LoVo (cell line): ENCODE data around the gene SIK2.

Source experiments
- DNase-seq: peaks from one replicate; pipeline ENCODE4 v3.0.0-alpha.2; 2016; ENCODE audit warnings: low spot score

The SIK2 gene

DNA sequence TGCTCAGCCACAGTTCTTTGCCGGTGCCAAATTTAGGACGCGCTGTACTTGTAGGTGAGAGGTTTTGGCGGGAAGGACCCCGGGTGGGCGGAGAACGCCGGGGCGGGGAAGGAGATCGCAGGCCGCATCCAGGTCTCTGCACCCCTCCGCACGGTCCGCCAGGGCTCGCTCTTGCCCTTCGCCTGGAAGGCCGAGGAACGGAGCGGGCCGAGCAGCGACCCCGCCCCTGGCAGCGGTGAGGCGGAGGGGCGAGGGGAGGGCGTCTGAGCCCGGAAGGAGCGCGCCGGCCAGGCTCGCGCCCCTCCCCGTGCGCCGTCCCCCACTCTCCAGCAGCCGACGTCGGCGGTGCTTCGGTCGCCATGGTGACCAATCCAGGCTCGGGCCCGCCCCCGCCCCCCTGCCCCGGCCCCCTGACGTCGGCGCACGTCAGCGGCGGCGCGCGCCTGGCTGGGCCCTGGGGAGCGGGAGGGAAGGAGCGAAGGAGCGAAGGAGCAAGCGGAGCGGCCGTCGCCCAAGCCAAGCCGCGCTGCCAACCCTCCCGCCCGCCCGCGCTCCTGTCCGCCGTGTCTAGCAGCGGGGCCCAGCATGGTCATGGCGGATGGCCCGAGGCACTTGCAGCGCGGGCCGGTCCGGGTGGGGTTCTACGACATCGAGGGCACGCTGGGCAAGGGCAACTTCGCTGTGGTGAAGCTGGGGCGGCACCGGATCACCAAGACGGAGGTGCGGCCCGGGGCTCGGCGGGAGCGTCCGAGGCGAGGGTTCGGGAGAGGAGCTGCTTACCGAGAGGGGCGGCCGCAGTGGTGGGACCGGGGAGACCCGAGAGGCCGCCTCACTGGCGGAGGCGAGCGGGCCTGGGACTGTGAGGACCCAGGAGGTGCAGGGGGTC lies at the start of gene SIK2:
Gene SIK2, plus strand, starts transcription at position 471 of the 886 bp plus-strand sequence. Its CDS starts 115 bp downstream, at position 586.
- peak; percentile 93 for DNase-seq

DNA sequence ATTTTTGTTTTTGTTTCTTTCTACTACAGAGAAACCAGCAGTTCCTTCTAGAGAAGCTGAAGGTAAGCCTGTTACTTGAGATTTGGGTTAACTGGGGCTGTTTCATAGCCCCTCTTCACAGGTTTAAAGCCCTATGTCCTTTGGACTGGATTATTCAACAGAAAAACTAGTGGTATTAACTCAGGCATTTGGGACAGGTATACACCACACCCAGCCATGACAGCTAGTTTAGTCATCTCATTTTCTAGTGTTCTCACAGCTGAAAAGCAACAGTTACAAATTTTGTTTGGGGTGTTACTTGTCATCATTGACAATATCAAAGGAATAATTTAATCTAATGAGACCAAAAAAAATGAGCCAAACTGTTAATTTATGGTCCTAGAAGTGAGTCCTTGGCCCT lies 47.7 kb upstream of the SIK2 start:
- DNase-seq = peak; percentile 39

DNA sequence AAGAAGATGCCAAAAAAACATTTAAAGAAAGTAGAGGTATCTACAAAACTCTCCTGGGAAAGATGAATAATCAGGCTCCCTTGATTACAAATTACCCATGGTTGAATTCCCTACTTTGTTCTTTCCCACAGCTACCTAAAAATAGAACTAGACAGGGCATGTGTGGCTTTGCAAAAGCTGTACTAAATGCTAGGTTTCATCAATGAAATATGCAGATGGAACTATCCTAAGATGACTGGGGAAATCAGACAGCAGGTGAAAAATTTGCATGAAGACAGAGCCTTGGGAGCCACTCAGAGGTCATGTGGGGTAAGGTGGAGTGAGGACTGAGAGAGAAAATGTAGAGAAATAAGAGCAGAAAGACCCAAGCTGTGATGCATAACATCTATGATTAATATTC lies 47.0 kb upstream of the SIK2 start:
- DNase-seq = no peak

- no peak for DNase-seq
Observed at GRCh38 chr11:111557425-111558111, 44.7 kb upstream of the SIK2 start.

DNA sequence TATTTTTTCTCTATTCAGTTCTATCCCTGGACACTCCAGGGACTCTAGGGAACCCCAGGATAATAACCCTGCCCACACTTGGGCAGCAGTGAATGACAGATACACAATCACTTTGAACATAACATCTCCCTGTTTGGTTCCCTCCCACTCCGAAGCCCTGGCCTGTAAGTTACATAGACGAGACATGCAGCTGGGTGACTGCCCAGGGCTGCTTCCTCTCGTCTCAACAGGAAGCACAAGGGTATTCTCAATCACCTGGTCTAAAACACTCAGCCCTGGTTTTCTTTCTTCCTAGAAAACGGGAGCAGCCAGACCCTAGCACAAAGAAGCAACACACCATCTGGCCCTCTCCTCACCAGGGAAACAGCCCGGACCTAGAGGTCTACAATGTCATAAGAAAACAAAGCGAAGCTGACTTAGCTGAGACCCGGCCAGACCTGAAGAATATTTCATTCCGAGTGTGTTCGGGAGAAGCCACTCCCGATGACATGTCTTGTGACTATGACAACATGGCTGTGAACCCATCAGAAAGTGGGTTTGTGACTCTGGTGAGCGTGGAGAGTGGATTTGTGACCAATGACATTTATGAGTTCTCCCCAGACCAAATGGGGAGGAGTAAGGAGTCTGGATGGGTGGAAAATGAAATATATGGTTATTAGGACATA lies 42.3 kb upstream of the SIK2 start:
- no peak for DNase-seq

GRCh38 chr11:111560800-111561199 lies 41.4 kb upstream of the SIK2 start:
- no peak for DNase-seq

- no peak for DNase-seq
Observed at GRCh38 chr11:111561306-111561705, 40.9 kb upstream of the SIK2 start.

- peak; percentile 14 for DNase-seq
Observed at GRCh38 chr11:111561791-111562325, 40.4 kb upstream of the SIK2 start.

- DNase-seq = no peak
Observed at GRCh38 chr11:111562692-111563389, 39.4 kb upstream of the SIK2 start.

- peak; percentile 68 for DNase-seq
Observed at GRCh38 chr11:111565114-111565720, 37.0 kb upstream of the SIK2 start.

- DNase-seq = no peak
Observed at GRCh38 chr11:111566324-111566723, 35.9 kb upstream of the SIK2 start.

GRCh38 chr11:111569476-111569875 lies 32.8 kb upstream of the SIK2 start:
- DNase-seq = no peak

DNA sequence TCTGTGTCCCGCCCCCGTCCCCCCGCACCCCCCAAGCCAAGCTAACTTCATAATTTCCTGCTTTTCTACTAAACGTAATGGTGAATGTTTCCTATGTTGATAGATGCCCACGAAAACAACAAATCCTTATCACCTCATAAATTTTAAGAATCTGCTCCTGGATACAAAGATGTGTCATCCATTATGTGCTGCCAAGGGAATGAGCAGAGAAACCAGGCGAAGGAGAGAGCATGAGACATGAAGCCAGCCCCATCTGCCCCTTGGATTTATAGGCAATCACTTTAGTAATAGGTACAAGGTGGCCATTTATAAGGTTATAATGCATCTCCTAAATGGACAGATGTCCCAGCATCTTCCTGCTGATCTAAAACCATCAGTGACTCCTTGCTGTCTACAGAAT lies 31.5 kb upstream of the SIK2 start:
- DNase-seq = no peak

DNA sequence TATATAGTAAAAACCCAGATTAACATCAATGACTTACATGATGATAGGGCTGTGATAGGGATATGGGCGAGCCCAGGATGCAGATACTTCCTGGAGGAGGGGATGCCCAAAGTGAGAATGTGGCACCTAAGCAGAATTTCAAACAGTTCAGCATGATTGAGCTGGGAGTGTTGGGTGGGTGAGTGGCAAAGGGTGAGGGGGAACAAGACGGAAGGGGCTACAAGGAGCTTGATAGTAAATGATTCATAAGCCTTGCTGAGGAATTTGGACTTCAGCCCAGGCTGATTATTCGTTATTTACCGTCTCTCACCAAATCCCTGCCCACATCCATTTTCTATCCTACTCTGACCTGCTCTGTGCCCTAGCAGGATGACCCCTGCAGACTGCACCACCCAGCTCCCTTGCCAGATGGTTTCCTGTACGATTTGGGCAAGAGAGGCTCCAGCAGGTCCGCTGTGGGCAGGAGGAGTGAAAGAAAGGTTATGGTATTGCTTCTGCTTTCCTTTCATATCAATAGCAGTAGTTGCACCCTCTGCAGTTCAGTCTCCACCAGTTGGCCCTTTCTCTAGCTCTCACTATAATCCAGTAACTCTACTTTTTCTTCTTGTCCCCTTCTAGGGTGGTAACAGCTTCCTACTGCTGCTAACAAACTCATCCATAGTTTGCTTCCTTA lies 30.3 kb upstream of the SIK2 start:
- DNase-seq = no peak

DNA sequence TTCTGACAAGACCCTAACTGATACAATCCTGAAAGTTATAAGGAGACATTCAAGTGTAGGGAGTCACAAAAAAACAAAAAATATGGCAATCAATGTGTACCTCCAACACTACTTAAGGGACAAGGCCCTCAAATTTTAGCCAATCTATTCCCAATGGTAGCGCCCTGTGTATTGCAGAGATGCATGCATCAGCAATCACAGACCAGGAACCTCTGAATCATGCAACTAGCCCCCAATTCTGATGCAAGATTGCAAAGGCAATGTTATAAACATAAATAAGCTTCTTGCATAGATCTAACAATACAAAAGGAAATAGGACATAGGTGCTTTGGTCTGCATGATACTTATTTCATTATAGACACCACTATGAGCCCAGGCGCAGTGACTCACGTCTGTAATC lies 29.7 kb upstream of the SIK2 start:
- DNase-seq = no peak

GRCh38 chr11:111573821-111574249 lies 28.4 kb upstream of the SIK2 start:
- DNase-seq = no peak

DNA sequence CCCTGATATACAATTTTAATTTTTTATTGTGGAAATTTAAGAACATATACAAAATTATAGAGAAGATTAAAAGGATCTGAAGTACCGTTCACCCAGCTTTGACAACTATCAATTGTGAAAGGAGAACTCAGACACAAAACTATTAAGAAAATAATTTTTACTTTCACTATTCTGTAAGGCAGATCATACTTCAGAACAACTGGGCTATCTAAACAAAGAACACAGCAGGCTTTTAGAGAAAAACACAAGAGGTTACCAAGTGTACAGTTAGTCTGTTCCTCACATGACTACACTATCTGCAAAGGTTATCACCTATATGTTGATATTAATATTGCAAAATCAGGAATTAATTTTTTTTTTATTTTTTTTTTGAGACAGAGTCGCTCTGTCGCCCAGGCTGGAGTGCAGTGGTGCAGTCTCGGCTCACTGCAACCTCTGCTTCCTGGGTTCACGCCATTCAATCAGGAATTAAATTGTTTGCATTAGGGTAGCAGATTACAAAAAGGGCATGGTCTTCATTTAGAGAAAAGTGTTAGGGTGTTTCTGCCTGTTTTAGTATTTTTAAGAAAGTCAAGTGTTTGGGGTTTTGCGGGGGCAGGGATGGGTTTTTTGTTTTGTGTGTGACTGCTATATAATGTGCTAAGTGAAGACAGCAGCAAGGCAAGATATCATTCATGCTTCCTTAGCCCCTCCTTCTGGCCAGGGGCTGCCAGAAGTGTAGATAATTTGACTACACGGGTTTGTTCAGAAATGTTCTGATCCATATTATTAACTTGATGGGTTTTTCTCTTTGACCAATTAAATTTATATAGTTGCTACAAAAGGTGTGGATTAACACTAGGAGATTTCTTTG lies 27.6 kb upstream of the SIK2 start:
- no peak for DNase-seq

GRCh38 chr11:111575740-111576139 lies 26.5 kb upstream of the SIK2 start:
- no peak for DNase-seq

- no peak for DNase-seq
Observed at GRCh38 chr11:111577821-111578220, 24.4 kb upstream of the SIK2 start.

- DNase-seq = no peak
Observed at GRCh38 chr11:111581341-111581740, 20.9 kb upstream of the SIK2 start.
